ENCODE data around the gene KRT13. TPM values are rescaled to one million over a fixed set of nuclear protein-coding genes. Genes with fewer than 3 reads are reported as not detected.

Gene KRT13
- total and polyA plus RNA-seq, 9 of the 15 experiments (the other 6 are each of a cell fraction or from before 2014, with no cell fraction given), result 0.11 to 1.1 (median 0.24) TPM; not detected in 3

- TF ChIP-seq USF2 (CRISPR knock-in tag; IDR thresholded peaks at IDR 0.05), result no peak
- no peak for TF ChIP-seq MYBL2 (IDR thresholded peaks at IDR 0.05; ENCODE audit: low read depth)
- no peak for TF ChIP-seq MYBL2 (CRISPR knock-in tag; IDR thresholded peaks at IDR 0.05; ENCODE audit: borderline replicate concordance)
- TF ChIP-seq ZNF3 (CRISPR knock-in tag; IDR thresholded peaks at IDR 0.05), result no peak
- peak; percentile 36; the same call in 1 of the 2 replicates for TF ChIP-seq SMARCA4 (IDR thresholded peaks at IDR 0.05)
- peak; percentile 53; the same call in 1 of the 2 replicates for TF ChIP-seq ZBTB7A (IDR thresholded peaks at IDR 0.05; ENCODE audit: borderline replicate concordance, control insufficient read depth, low read depth, low read length)
- TF ChIP-seq VEZF1 (CRISPR knock-in tag; IDR thresholded peaks at IDR 0.05), result peak; percentile 85
- TF ChIP-seq ZBTB26 (CRISPR knock-in tag; IDR thresholded peaks at IDR 0.05), result no peak
- TF ChIP-seq MNT (conservative IDR thresholded peaks at IDR 0.05), result no peak
- TF ChIP-seq LCOR (CRISPR knock-in tag; IDR thresholded peaks at IDR 0.05), result no peak
- no peak for TF ChIP-seq ZNF639 (CRISPR knock-in tag; conservative IDR thresholded peaks at IDR 0.05 in 1 of 2, IDR thresholded peaks at IDR 0.05 in 1 of 2)
- TF ChIP-seq ESRRB (CRISPR knock-in tag; IDR thresholded peaks at IDR 0.05; ENCODE audit: borderline replicate concordance), result no peak
- TF ChIP-seq MEF2D (tag; conservative IDR thresholded peaks at IDR 0.05; ENCODE audit: low read depth), result no peak
- no peak for TF ChIP-seq ZNF282 (CRISPR knock-in tag; IDR thresholded peaks at IDR 0.05)
- no peak for TF ChIP-seq NKRF (IDR thresholded peaks at IDR 0.05; ENCODE audit: borderline replicate concordance)
- TF ChIP-seq ZNF347 (CRISPR knock-in tag; IDR thresholded peaks at IDR 0.05; ENCODE audit: low read depth), result no peak
- no peak for TF ChIP-seq SRSF3 (IDR thresholded peaks at IDR 0.05; ENCODE audit: insufficient read depth, low read length)
- no peak for TF ChIP-seq ZFP1 (CRISPR knock-in tag; IDR thresholded peaks at IDR 0.05)
Observed at GRCh38 chr17:41511116-41511515, 5.7 kb upstream of the KRT13 start (continued).
